C4-2B (cell line): ENCODE data around the gene C2CD4A.

Source experiments
- ZFX ChIP-seq: fragments of 450-650 bp; IDR thresholded peaks from 2 replicates; pipeline ENCODE4 v1.6.1; 2017
- TF ChIP-seq, protein P1 (sequence below): fragments of 450-650 bp; conservative IDR thresholded peaks from 2 replicates; pipeline ENCODE4 v1.5.1; 2017; ENCODE audit warnings: mild to moderate bottlenecking

DNA sequence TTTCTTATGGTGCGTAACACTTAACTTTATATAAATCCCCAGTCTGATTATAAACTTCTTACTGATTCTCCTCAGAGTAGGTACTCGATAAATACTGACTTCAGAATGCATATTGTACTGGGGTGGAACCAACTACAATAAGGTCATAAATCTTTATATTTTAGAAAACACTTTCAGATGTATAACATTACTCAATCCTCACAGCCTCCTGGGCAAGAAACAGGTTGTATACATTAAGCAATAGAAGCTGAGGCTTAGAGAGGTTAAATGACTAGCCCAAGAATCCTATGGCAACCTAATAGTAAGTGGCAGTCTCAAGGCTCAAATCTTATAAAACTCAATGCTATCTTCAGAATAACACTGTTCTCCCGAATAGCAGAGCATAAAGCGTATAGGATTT lies 15.6 kb upstream of the C2CD4A start:
- TF ChIP-seq, protein P1, sequence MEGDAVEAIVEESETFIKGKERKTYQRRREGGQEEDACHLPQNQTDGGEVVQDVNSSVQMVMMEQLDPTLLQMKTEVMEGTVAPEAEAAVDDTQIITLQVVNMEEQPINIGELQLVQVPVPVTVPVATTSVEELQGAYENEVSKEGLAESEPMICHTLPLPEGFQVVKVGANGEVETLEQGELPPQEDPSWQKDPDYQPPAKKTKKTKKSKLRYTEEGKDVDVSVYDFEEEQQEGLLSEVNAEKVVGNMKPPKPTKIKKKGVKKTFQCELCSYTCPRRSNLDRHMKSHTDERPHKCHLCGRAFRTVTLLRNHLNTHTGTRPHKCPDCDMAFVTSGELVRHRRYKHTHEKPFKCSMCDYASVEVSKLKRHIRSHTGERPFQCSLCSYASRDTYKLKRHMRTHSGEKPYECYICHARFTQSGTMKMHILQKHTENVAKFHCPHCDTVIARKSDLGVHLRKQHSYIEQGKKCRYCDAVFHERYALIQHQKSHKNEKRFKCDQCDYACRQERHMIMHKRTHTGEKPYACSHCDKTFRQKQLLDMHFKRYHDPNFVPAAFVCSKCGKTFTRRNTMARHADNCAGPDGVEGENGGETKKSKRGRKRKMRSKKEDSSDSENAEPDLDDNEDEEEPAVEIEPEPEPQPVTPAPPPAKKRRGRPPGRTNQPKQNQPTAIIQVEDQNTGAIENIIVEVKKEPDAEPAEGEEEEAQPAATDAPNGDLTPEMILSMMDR: no peak
- TF ChIP-seq ZFX: no peak
